A549 (cell line): ENCODE results near the gene CT47B1. TPM values are rescaled to one million over a fixed set of nuclear protein-coding genes. Genes with fewer than 3 reads are reported as not detected.

Experiments used
- ATAC-seq, 2 experiments: fragments of 200-7000 bp in 1 of 2; fragments of >200 bp in 1 of 2; cut with Nextera tagmentation in 1 of 2; cut with Tn5 transposase in 1 of 2; 3 replicates each; pipeline versions ENCODE4 v1.8.0 to v1.9.1; 2018 to 2020; ENCODE audit warnings: mild to moderate bottlenecking in 1 of 2, moderate library complexity in 1 of 2
- CTCF ChIA-PET: fragments of 300-600 bp; sonication (Branson Sonifier 250); formaldehyde crosslinking; extraction: SDS; loops from one replicate; lab custom pipeline; 2021; ENCODE audit warnings: antibody characterized with exemption, inconsistent platforms; lab: Yijun Ruan, JAX
- POLR2A ChIA-PET: fragments of 350-600 bp; formaldehyde crosslinking; extraction: SDS; loops from one replicate; lab custom pipeline; 2021; ENCODE audit warnings: antibody characterized with exemption, inconsistent platforms; lab: Yijun Ruan, JAX
- DNase-seq, 2 experiments: peaks; one replicate each; pipeline versions ENCODE4 v3.0.0 to v3.0.0-alpha.2; 2011 to 2016; ENCODE audit warnings: low read depth in 1 of 2, low spot score in 1 of 2
- FAIRE-seq: peaks from 2 replicates; lab custom pipeline; 2011; peaks lifted over from hg19 to GRCh38; lab: Jason Lieb, UNC
- H3K27ac ChIP-seq, 2 experiments: fragments of >200 bp; sonication (Bioruptor Twin); formaldehyde crosslinking; 3 replicates each; pipeline ENCODE4 v1.5.1; 2016 to 2017
- H3K4me1 ChIP-seq: fragments of >200 bp; sonication (Bioruptor Twin); formaldehyde crosslinking; 3 replicates; pipeline ENCODE4 v1.6.1; 2016
- H3K4me2 ChIP-seq: fragments of >200 bp; sonication (Bioruptor Twin); formaldehyde crosslinking; 3 replicates; pipeline ENCODE4 v1.6.1; 2016
- H3K4me3 ChIP-seq: fragments of >200 bp; sonication (Bioruptor Twin); formaldehyde crosslinking; 3 replicates; pipeline ENCODE4 v1.5.1; 2016
- H3K9me3 ChIP-seq: fragments of >200 bp; sonication (Bioruptor Twin); formaldehyde crosslinking; 3 replicates; pipeline ENCODE4 v1.6.1; 2016
- BHLHE40 ChIP-seq: IDR thresholded peaks from 2 replicates; pipeline ENCODE4 v1.6.1; 2012; ENCODE audit warnings: low read depth, low read length, inconsistent platforms
- CBX2 ChIP-seq: fragments of 200-600 bp; sonication (generic); IDR thresholded peaks from 2 replicates; pipeline ENCODE4 v1.6.1; 2016; ENCODE audit warnings: low read depth, mild to moderate bottlenecking, borderline replicate concordance
- CBX8 ChIP-seq: fragments of 200-600 bp; sonication (generic); IDR thresholded peaks from 2 replicates; pipeline ENCODE4 v1.6.1; 2016
- CHD4 ChIP-seq: fragments of 200-600 bp; sonication (generic); IDR thresholded peaks from 2 replicates; pipeline ENCODE4 v1.6.1; 2016; ENCODE audit warnings: antibody characterized with exemption, mild to moderate bottlenecking, borderline replicate concordance
- EHF ChIP-seq: fragments of 250-450 bp; sonication (Bioruptor Pico); IDR thresholded peaks from 2 replicates; pipeline ENCODE4 v1.5.0; 2020; ENCODE audit warnings: mild to moderate bottlenecking
- EHMT2 ChIP-seq: fragments of 200-600 bp; sonication (generic); IDR thresholded peaks from 2 replicates; pipeline ENCODE4 v1.6.1; 2016; ENCODE audit warnings: antibody characterized with exemption, low read depth, mild to moderate bottlenecking, moderate library complexity
- FOSB ChIP-seq: fragments of 250-450 bp; sonication (Bioruptor Pico); IDR thresholded peaks from 2 replicates; pipeline ENCODE4 v1.5.0; 2020; ENCODE audit warnings: mild to moderate bottlenecking, moderate library complexity
- FOSL2 ChIP-seq, 2 experiments: fragments of 450-650 bp in 1 of 2; fragments of >200 bp in 1 of 2; sonication (Bioruptor Twin) in 1 of 2; formaldehyde crosslinking; IDR thresholded peaks; 2 replicates each; pipeline versions ENCODE4 v1.5.0 to v1.6.1; 2016 to 2020; ENCODE audit warnings: mild to moderate bottlenecking in 1 of 2, moderate library complexity in 1 of 2
- GATA3 ChIP-seq: IDR thresholded peaks from 2 replicates; pipeline ENCODE4 v1.6.1; 2012; ENCODE audit warnings: borderline replicate concordance
- HEYL ChIP-seq: fragments of 250-450 bp; sonication (Bioruptor Pico); IDR thresholded peaks from 2 replicates; pipeline ENCODE4 v1.8.0; 2021; ENCODE audit warnings: mild to moderate bottlenecking, moderate library complexity
- HOXB13 ChIP-seq: fragments of 250-450 bp; sonication (Bioruptor Pico); IDR thresholded peaks from 2 replicates; pipeline ENCODE4 v1.5.0; 2020; ENCODE audit warnings: low read depth, mild to moderate bottlenecking, moderate library complexity
- HOXB5 ChIP-seq: fragments of 250-450 bp; sonication (Bioruptor Pico); IDR thresholded peaks from 2 replicates; pipeline ENCODE4 v1.5.0; 2020; ENCODE audit warnings: mild to moderate bottlenecking, moderate library complexity
- JUN ChIP-seq, 2 experiments: fragments of >200 bp; sonication (Bioruptor Twin); formaldehyde crosslinking; IDR thresholded peaks; 2 replicates in 1 of 2; 3 replicates in 1 of 2; pipeline ENCODE4 v1.6.1; 2016 to 2017
- MAZ ChIP-seq: fragments of 150-350 bp; IDR thresholded peaks from 2 replicates; pipeline ENCODE4 v1.6.1; 2014; ENCODE audit warnings: antibody characterized with exemption, low read depth, low read length, borderline replicate concordance
- MYC ChIP-seq: IDR thresholded peaks from 2 replicates; pipeline ENCODE4 v1.6.1; 2012; ENCODE audit warnings: mild to moderate bottlenecking, inconsistent platforms, low read length, improper control_type of control experiment, borderline replicate concordance
- NFE2L2 ChIP-seq: fragments of 150-350 bp; conservative IDR thresholded peaks from 2 replicates; pipeline ENCODE4 v1.6.1; 2014; ENCODE audit warnings: low read length
- NPAS2 ChIP-seq: fragments of 250-450 bp; sonication (Bioruptor Pico); IDR thresholded peaks from 2 replicates; pipeline ENCODE4 v1.8.0; 2022; ENCODE audit warnings: mild to moderate bottlenecking, moderate library complexity, borderline replicate concordance
- NR3C1 ChIP-seq: fragments of >200 bp; sonication (Bioruptor Twin); formaldehyde crosslinking; IDR thresholded peaks from 3 replicates; pipeline ENCODE4 v1.6.1; 2017
- PHF8 ChIP-seq: fragments of 200-600 bp; sonication (generic); IDR thresholded peaks from 2 replicates; pipeline ENCODE4 v1.6.1; 2016; ENCODE audit warnings: low read depth, mild to moderate bottlenecking, antibody characterized with exemption, moderate library complexity, borderline replicate concordance
- POLR2AphosphoS2 ChIP-seq: conservative IDR thresholded peaks from 2 replicates; pipeline ENCODE4 v1.6.1; 2012; ENCODE audit warnings: low read length, improper control_type of control experiment, inconsistent platforms
- RARB ChIP-seq: fragments of 250-450 bp; sonication (Bioruptor Pico); IDR thresholded peaks from 2 replicates; pipeline ENCODE4 v1.8.0; 2021; ENCODE audit warnings: mild to moderate bottlenecking, moderate library complexity
- RCOR1 ChIP-seq: fragments of 150-350 bp; IDR thresholded peaks from 2 replicates; pipeline ENCODE4 v1.6.1; 2014; ENCODE audit warnings: antibody characterized with exemption, low read length, low read depth
- RFX5 ChIP-seq: fragments of 450-650 bp; IDR thresholded peaks from 2 replicates; pipeline ENCODE4 v1.7.1; 2014; ENCODE audit warnings: antibody characterized with exemption, mild to moderate bottlenecking, moderate library complexity
- RNF2 ChIP-seq: fragments of 200-600 bp; sonication (generic); IDR thresholded peaks from 2 replicates; pipeline ENCODE4 v1.6.1; 2016; ENCODE audit warnings: low read depth, mild to moderate bottlenecking, antibody characterized with exemption, moderate library complexity, borderline replicate concordance
- TFCP2L1 ChIP-seq: fragments of 250-450 bp; sonication (Bioruptor Pico); IDR thresholded peaks from 2 replicates; pipeline ENCODE4 v1.5.0; 2021; ENCODE audit warnings: mild to moderate bottlenecking
- ZC3H11A ChIP-seq: fragments of 450-650 bp; IDR thresholded peaks from 2 replicates; pipeline ENCODE4 v1.6.1; 2014; ENCODE audit warnings: antibody characterized with exemption, mild to moderate bottlenecking
- ZFP36 ChIP-seq: fragments of 450-650 bp; IDR thresholded peaks from 2 replicates; pipeline ENCODE4 v1.6.1; 2014; ENCODE audit warnings: borderline replicate concordance; ENCODE audit not compliant: partially characterized antibody
- ZNF302 ChIP-seq: fragments of 250-450 bp; sonication (Bioruptor Pico); IDR thresholded peaks from 2 replicates; pipeline ENCODE4 v1.9.0; 2021; ENCODE audit warnings: inconsistent platforms, mild to moderate bottlenecking, moderate library complexity
- WGBS: methylation state at CpG from one replicate; pipeline ENCODE4 v1.1.6; 2017; ENCODE audit errors: missing lambda C conversion rate; 5-methylcytosine and 5-hydroxymethylcytosine counted together
- polyA plus RNA-seq, 4 experiments: library from polyadenylated mRNA; depleted of rRNA in 3 of 4; stranded (reverse); fragments of >200 nt; fragmentation: RNase III in 1 of 4; extraction: RNeasy Plus Mini Kit Qiagen cat#74134 plus additional on column Dnase treatment in 1 of 4; gene quantifications; 2 replicates in 3 of 4; 3 replicates in 1 of 4; pipeline ENCODE4 v1.2.3, GENCODE V29; 2011 to 2017
- TF ChIP-seq, protein P1 (sequence below): fragments of >200 bp; sonication (Bioruptor Twin); formaldehyde crosslinking; IDR thresholded peaks from 2 replicates; pipeline ENCODE4 v1.6.1; 2016
- TF ChIP-seq, protein P2 (sequence below): IDR thresholded peaks from 2 replicates; pipeline ENCODE4 v1.6.1; 2012
- TF ChIP-seq, protein P3 (sequence below): fragments of 200-600 bp; sonication (generic); IDR thresholded peaks from 2 replicates; pipeline ENCODE4 v1.6.1; 2016; ENCODE audit warnings: antibody characterized with exemption, mild to moderate bottlenecking, moderate library complexity
- TF ChIP-seq, protein P4 (sequence below): IDR thresholded peaks from 2 replicates; pipeline ENCODE4 v1.6.1; 2012
- TF ChIP-seq, protein P5 (sequence below): fragments of >200 bp; sonication (Bioruptor Twin); formaldehyde crosslinking; IDR thresholded peaks from 3 replicates; pipeline ENCODE4 v1.5.1; 2016

Gene CT47B1
- polyA plus RNA-seq, 2 of the 4 experiments (the other 2 are of a cell fraction), result not detected

DNA sequence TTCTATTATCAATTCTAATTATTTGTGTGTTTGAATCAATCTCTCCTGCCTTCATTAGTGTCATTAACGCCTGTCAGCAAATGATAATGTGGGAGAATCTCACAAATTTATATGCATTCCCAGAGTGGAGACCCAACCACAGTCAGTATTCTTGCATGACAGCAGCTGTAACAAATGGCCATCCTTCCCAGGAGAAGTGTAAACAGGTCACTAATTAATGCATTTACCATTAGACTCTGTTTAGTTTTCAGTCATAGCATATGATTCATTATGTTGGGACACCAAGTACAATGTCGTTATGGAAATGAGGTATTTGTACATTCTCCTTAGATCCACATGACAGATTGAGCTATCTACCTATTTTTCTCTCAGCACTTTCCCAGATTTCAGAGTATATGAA lies 50.5 kb downstream of the CT47B1 start (continued):
- TF ChIP-seq GATA3, result no peak

DNA sequence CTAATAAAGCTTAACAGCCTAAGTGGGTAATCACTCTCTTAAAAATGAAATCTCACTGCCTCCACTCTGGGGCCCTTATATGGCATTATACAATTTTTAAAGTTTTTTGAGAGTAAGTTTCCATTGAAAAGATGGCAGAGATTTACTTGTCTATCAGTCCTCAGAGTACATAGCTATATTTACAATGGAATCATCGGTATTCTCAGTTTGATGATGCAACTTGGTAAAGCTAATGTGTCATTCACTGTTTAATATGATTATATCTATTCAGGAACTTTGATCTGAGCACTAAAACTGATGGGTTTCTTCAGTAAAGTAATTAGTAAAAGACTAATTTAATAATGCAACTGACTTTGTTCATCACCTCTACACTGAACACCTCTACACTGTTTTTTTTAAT lies 51.6 kb downstream of the CT47B1 start:
- Histone ChIP-seq H3K4me3 (no peak overlapping the region), H3K4me1 (no peaks in the 10 kb centered on the region), H3K27ac (no peak overlapping the region), H3K4me2 (no peak overlapping the region), H3K9me3 (no peaks in the 10 kb centered on the region)
- CTCF ChIA-PET, result no interaction called here
- POLR2A ChIA-PET, result no interaction called here
- DNase-seq, result no peak
- ATAC-seq, result no peak
- 4% methylated on average over 1 of the region's 1 CpG for WGBS
- no peak for FAIRE-seq
- TF ChIP-seq CBX8, result no peak
- TF ChIP-seq, protein P1, sequence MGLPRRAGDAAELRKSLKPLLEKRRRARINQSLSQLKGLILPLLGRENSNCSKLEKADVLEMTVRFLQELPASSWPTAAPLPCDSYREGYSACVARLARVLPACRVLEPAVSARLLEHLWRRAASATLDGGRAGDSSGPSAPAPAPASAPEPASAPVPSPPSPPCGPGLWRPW, result no peak
- TF ChIP-seq EHF (CRISPR knock-in tag), result no peak
- no peak for TF ChIP-seq ZC3H11A
- no peak for TF ChIP-seq JUN (IDR thresholded peaks at IDR 0.05)
- no peak for TF ChIP-seq RFX5
- TF ChIP-seq, protein P2, sequence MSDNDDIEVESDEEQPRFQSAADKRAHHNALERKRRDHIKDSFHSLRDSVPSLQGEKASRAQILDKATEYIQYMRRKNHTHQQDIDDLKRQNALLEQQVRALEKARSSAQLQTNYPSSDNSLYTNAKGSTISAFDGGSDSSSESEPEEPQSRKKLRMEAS, result no peak
- TF ChIP-seq, protein P3, sequence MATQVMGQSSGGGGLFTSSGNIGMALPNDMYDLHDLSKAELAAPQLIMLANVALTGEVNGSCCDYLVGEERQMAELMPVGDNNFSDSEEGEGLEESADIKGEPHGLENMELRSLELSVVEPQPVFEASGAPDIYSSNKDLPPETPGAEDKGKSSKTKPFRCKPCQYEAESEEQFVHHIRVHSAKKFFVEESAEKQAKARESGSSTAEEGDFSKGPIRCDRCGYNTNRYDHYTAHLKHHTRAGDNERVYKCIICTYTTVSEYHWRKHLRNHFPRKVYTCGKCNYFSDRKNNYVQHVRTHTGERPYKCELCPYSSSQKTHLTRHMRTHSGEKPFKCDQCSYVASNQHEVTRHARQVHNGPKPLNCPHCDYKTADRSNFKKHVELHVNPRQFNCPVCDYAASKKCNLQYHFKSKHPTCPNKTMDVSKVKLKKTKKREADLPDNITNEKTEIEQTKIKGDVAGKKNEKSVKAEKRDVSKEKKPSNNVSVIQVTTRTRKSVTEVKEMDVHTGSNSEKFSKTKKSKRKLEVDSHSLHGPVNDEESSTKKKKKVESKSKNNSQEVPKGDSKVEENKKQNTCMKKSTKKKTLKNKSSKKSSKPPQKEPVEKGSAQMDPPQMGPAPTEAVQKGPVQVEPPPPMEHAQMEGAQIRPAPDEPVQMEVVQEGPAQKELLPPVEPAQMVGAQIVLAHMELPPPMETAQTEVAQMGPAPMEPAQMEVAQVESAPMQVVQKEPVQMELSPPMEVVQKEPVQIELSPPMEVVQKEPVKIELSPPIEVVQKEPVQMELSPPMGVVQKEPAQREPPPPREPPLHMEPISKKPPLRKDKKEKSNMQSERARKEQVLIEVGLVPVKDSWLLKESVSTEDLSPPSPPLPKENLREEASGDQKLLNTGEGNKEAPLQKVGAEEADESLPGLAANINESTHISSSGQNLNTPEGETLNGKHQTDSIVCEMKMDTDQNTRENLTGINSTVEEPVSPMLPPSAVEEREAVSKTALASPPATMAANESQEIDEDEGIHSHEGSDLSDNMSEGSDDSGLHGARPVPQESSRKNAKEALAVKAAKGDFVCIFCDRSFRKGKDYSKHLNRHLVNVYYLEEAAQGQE, result no peak
- no peak for TF ChIP-seq FOSL2 (IDR thresholded peaks at IDR 0.05)
- TF ChIP-seq FOSL2 (CRISPR knock-in tag; IDR thresholded peaks at IDR 0.05), result no peak
- TF ChIP-seq POLR2AphosphoS2, result no peak
- TF ChIP-seq MAZ, result no peak
- TF ChIP-seq ZFP36, result no peak
- no peak for TF ChIP-seq CBX2
- TF ChIP-seq BHLHE40, result no peak
- TF ChIP-seq CHD4, result no peak

DNA sequence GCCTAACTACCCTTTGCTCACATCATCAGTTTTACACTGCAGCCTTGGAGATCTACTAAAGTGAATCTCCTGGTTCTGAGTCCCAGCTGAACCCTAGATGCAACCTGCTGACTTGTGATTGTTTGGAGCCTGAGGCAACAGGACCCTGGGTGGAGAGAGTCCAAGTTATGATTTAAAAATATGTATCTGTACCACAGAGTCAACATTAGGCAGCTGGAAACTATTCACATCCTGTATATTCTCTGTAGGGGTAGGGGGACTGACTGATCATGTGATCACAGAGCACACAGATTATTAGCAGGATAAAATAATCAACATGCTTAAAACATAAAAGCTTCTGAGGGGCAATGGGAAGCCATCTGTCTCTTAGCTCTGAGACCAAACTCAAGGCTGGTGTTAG lies 52.1 kb downstream of the CT47B1 start:
- H3K4me1 ChIP-seq, result no peaks in the 10 kb centered on the region
- H3K9me3 ChIP-seq, result no peaks in the 10 kb centered on the region
- H3K4me2 ChIP-seq, result no peak overlapping the region
- ATAC-seq (no peak), DNase-seq (no peak), FAIRE-seq (no peak)
- TF ChIP-seq TFCP2L1 (CRISPR knock-in tag), result no peak
- TF ChIP-seq EHMT2, result no peak
- TF ChIP-seq HEYL (CRISPR knock-in tag), result no peak
- no peak for TF ChIP-seq NR3C1
- no peak for TF ChIP-seq HOXB5 (CRISPR knock-in tag)
- TF ChIP-seq, protein P4, sequence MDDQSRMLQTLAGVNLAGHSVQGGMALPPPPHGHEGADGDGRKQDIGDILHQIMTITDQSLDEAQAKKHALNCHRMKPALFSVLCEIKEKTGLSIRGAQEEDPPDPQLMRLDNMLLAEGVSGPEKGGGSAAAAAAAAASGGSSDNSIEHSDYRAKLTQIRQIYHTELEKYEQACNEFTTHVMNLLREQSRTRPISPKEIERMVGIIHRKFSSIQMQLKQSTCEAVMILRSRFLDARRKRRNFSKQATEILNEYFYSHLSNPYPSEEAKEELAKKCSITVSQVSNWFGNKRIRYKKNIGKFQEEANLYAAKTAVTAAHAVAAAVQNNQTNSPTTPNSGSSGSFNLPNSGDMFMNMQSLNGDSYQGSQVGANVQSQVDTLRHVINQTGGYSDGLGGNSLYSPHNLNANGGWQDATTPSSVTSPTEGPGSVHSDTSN, result no peak
- TF ChIP-seq POLR2AphosphoS2, result no peak
- no peak for TF ChIP-seq RCOR1
- TF ChIP-seq NFE2L2, result no peak
- no peak for TF ChIP-seq RNF2
- no peak for TF ChIP-seq FOSB (CRISPR knock-in tag)
- no peak for TF ChIP-seq PHF8
- no peak for TF ChIP-seq HOXB13 (CRISPR knock-in tag)
- no peak for TF ChIP-seq ZNF302
- no peak for TF ChIP-seq JUN (IDR thresholded peaks at IDR 0.05)
- no peak for TF ChIP-seq NPAS2 (CRISPR knock-in tag)
- TF ChIP-seq, protein P5, sequence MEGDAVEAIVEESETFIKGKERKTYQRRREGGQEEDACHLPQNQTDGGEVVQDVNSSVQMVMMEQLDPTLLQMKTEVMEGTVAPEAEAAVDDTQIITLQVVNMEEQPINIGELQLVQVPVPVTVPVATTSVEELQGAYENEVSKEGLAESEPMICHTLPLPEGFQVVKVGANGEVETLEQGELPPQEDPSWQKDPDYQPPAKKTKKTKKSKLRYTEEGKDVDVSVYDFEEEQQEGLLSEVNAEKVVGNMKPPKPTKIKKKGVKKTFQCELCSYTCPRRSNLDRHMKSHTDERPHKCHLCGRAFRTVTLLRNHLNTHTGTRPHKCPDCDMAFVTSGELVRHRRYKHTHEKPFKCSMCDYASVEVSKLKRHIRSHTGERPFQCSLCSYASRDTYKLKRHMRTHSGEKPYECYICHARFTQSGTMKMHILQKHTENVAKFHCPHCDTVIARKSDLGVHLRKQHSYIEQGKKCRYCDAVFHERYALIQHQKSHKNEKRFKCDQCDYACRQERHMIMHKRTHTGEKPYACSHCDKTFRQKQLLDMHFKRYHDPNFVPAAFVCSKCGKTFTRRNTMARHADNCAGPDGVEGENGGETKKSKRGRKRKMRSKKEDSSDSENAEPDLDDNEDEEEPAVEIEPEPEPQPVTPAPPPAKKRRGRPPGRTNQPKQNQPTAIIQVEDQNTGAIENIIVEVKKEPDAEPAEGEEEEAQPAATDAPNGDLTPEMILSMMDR, result no peak
- TF ChIP-seq ZC3H11A, result no peak
- TF ChIP-seq RARB, result no peak
- no peak for TF ChIP-seq MYC
- no peak overlapping the region for H3K4me3 ChIP-seq
- POLR2A ChIA-PET, result no interaction called here
- no peak overlapping the region for H3K27ac ChIP-seq
- CTCF ChIA-PET, result no interaction called here
